Fibroblast of gingiva (primary cell): ENCODE data around the gene ULK4.
"Not testable (repeated sequence)": the region's sequence is repeated elsewhere in the genome, so short reads cannot be mapped to it uniquely, and the experiment has no call there.

Experiments used
- DNase-seq: peaks from one replicate; pipeline ENCODE4 v3.0.0-alpha.2; 2011; ENCODE audit warnings: low read depth

ULK4 gene

DNA sequence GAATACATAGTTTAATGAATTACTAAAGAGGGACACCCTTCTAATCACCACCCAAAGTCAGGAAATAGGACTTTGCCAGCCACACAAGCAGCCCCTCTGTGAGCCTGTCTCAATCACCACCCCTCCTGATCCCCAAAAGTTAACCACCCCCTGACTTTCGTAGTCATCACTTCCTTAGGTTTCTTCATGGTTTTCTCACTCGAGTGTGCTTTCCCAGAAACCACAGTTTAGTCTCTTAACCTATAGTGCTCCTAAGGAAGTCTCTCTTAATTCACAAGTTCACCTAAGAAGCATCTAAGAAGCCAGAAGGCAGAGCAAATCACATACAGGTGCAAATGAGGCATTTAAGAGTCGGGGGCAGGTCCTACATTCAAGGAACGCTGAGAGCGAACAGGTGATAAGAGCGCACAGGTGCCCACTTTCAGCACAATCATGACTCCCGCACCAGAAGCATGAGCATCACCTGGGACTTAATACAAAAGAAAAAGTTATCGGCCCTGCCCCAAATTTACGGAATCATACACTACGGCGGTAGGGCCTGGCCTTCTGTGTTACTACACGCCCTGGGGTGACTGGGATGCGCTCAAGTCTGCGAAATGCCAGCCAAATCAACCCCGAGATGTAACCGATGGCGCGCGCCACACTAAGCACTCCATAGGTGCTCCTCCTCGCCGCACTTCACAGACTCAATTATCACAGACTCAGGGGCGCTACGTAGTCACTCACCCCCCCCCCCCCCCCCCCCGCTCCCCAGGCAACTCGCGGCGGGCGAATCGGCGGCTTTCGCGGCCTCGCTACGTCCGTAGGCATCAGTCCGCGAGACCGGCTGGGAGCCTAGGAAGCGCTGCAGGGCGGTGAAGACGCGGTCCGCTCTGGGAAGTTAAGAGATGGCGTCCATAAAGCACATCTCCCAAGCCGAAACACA, 815 bp downstream of the ULK4 start:
- peak; percentile 56 for DNase-seq

DNA sequence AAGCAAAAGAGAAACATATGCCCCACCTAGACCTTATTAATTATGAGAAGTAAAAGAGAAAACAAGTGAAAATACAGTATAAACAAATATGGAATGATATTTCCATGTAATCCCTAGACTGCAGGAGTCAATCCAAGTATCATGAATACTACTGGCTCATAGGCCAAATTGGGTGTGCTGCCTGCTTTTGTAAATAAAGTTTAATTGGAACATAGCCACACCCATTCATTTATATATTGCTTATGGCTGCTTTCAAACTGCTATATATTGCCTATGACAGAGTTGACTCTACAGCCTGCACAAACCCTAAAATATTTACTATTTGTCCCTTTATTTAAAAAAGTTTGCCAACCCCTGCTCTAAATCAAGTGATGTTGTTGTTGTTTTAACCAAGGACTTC, 5.3 kb downstream of the ULK4 start:
- DNase-seq: no peak

DNA sequence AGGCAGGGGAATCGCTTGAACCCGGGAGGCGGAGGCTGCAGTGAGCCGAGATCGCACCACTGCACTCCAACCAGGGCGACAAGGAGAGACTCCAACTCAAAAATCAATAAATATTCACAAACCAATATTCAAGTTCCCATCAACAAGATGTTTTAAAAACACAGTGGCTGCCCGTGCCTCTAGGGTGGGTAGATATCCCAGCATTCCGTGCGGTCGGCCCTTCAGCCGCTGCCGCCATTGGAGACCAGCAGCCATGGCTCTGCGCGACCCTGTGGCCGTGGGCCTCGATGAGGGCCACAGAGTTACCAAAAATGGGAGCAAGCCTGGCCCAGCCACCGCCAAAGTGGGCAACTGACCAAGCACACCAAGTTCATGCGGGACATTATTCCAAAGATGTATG, 6.7 kb downstream of the ULK4 start:
- no peak for DNase-seq

DNA sequence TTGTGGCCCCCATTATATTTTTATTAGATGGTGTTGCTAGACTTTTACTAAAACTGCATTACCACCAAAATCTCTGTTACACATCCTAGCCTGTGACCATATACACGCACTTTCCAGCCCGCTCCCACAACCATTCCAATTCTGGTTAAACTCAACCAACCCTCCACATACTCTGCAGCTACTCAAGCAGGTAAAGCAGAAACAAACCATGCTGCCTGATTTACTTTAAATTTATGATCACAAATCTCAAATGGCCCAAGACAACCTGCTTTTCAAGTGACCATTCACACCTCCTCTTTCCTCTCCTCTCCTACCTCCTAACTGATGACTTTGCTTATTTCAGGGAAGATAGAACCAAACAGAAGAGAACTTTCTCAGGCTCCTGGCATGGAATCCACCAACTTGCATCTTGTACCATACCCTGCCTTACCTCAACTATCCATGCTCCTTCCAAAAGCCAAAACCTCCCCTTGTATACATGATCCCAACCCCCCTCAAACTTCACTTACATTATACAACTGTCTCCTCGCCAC, 18.5 kb downstream of the ULK4 start:
- no peak for DNase-seq

DNA sequence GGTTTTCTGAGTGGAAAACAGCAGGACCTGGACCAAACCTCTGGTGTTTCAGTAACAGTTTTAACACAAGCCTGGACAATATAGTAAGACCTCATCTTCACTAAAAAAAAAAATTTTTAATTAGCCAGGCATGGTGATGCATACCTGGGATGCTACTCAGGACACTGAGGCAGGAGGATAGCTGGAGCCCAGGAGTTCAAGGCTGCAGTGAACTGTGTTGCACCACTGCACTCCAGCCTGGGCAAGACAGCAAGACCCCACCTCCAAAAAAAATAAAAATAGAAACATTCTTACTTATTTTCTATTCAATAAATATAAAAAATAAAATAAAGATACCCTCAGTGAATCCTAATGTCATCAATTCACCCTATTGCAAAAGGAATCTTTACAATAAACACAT, 21.5 kb downstream of the ULK4 start:
- no peak for DNase-seq

DNA sequence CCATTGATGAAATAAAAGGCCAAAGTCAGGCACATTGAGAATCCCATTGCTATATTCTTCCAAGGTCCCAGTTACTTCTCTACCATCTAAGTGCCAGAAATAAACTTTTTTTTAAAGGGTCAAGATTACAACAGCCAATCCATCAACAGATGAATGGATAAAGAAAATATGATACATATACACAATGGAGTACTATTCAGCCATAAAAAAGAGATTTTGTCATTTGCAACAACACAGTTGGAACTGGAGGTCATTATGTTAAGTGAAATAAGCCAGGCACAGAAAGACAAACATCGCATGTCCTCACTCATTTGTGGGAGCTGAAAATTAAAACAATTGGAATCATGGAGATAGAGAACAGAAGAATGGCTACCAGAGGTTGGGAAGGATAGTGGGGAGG, 25.5 kb downstream of the ULK4 start:
- no peak for DNase-seq

DNA sequence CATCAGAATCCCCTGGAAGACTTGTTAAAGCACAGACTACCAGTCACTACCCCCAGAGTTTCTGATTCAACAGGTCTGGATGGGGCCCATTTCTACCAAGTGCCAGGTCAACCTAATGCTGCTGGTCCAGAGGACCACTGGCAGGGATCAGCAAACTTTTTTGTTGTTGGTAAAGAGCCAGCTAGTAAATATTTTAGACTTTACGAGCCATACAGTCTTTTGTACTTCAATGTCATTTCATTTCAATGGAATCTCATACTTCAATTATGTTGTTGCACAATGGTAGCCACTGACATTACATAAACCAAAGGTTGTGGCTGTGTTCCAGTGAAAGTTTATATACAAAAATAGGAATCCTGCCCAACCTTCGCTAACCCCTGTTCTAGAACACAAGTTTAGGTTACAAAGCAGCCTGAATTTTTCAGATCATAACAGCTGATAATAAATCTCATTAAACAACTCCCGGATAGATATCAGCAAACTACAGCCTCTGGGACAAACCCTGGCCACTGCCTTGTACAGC, 28.7 kb downstream of the ULK4 start:
- peak; percentile 81 for DNase-seq

DNA sequence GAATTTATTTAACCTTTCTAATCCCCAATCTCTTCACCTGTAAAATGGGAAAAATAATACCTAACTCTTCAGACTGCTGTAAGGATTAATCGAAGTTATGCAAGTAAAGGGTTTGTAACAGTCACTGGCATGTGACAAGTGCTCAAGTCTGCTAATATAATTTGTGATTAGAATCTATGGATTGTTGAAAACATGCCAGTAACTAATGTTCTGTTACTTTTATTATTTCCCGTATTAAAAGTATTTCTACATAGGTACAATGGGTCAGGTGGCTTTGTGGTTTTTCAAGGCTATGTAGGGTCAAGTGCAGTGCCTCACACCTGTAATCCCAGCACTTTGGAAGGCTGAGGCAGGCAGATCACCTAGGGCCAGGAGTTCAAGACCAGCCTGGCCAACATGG, 29.4 kb downstream of the ULK4 start:
- no peak for DNase-seq

DNA sequence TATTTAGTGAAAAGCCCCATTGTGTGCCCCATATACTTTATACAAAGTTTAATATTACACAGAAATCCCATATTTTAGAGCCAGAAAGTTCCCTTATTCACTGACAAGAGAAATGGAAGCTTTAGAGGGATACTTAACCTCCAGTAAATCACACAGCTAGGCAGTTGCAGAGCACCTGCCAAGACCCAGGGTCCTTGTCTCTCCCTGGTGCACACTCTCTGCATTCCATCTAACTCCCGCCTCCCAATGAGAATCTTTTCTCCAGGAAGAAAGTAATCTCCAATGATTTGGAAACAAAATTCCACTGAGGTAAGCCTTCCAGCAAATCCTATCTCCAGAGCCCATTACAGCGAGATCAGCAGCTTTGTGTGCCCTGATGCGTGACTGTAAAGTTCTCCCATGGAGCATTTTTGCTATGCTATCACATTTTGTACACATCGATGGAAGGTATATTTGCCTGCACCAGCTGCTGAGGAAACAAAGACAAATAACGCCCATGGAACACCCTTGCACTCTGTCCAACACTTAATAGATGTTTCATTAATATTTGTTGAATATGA, 41.4 kb downstream of the ULK4 start:
- DNase-seq: no peak

DNA sequence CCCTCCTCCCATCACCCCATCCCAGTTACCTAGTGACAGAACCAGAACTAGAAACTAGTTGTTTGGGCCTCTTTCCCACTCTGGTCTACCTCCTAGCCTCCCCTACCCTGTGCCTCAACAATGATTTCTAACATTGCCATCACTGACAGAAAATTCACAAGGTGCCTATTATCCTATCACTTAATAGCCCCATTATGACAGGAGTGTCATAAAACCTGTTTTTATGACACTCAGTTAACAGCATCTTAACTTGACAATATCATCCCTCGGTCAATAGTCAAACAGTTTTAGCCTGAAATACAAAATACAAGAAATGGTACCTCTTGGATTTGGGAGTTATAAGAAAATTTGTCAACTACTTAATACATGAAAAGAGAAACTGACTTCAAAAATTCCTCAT, 46.5 kb downstream of the ULK4 start:
- DNase-seq: no peak

DNA sequence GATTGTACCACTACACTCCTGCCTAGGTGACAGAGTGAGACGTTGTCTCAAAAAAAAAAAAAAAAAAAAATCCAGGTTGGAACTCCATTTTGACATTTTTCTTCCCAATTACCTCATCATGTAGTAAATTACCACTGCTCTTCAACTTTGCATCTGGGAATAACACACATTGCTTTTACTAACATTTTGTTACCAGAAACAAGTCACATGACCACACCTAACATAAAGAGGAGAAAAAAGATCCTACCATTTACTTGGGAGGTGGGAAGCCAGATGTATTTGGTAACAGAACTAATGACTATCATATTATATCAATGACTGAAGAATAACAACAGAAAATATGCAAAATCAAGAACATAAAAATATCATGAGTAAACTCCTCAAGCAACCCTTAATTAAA, 49.6 kb downstream of the ULK4 start:
- DNase-seq: no peak

DNA sequence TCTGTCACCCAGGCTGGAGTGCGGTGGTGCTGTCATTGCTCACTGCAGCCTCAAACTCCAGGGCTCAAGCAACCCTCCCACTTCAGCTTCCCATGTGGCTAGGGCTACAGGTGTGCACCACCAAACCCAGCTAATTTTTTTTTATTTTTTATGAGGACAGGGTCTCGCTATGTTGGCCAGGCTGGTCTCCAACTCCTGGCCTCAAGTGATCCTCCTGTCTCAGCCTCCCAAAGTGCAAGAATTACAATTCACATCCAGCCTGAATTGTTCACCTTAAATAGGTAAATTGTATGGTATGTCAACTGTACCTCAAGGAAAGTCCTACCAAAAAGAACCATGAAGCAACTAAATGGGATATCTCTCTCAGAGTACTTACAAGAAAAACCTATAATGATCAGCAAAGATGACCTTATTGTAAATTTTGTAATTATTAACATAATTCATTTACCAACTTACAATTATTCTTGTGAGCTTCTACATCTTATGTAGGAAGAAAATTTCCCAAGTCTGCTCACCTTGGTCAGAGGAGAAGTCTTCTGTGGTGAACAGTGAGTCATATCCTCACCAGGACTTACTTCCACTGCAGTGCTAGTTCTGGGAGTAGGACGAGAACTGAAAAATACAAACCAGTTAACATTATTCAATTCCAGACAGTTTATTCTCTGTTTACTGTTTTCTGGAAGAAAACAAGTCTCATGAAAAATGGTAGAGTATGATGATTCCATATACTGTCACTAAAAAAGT, 54.4 kb downstream of the ULK4 start:
- no peak for DNase-seq

DNA sequence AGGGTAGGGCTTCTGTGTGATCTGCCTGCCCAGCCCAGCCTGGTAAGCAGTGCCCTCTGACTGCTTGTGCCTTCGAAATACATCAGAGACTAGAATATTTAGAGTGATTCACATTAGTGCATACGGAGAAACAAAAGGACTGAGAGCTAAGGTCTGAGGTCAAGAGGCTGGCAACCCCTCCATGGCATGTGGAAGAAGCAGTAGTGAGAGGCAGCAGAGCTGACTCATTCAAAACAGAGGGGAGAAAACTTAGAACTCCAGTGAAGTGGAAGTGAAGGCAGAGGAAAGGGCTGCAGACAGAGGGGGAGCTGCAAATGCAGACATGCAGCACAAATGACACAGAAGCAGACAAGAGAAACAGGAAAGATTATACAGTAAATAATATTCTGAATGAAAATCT, 61.6 kb downstream of the ULK4 start:
- DNase-seq: peak; percentile 4

DNA sequence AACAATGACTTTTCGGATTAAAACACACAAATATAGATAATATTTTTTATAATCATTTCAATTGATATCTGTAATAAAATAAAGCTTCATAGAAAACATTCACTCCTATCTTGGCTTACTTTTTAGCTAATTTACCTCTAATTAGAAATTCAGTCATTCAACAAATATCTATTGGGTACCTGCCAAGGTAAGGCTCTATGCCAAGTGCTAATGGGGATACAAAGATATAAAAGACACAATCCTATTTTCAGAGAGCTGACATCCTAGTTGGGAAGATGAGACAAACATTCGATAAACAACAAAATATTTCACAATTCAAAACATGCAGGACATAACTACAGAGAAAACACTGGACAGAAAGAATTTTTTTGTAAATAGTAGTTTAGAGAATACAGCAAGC, 63.3 kb downstream of the ULK4 start:
- no peak for DNase-seq

DNA sequence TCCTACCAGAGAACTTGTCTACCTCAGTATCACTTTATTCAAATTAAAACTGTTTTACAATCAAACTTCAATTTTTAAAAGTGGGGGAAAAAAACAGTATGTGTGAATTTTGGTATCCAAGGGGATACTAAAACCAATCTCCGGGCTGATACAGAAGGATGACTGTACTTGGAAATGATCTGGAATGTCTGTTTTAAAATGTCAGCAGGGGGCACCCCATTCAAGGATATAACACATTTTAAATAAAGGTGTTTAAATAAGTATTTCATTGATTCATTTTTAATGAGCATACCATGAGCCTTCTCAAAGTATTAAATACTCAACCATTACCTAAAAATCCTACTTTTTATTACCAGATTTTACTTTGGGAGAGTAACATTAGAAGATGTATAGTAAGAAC, 67.9 kb downstream of the ULK4 start:
- peak; percentile 41 for DNase-seq

DNA sequence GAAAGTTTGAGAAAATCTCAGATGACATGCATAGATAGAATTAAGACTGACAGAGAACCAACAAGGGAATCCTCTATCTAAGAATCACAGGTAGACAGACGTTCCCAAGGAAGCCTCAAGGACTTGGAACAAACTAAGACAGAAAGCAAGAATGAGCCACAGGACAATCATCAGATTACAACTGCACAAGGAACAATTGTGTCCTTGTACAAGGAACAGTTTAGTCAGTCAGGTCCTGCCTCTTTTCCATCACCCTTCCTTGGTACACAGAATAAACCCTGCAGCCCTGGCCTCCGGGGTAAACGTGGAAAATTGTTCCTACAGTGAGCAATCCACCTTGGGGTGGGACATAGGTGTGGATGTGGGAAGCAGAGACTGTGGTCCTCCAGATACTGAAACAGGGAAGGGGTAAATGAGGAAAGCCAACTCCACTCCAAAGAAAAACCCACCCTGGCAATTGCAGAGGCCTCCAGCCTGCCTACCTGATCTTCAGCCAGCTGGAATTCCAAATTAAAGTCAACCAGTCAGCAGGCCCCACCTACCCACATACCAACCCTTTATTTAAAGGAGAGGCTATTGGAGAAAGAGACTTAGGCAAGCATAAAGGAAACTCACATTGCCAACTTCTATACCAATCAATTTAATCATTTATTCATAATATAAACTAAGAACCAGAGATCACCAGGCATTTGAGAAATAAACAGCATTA, 73.4 kb downstream of the ULK4 start:
- no peak for DNase-seq

DNA sequence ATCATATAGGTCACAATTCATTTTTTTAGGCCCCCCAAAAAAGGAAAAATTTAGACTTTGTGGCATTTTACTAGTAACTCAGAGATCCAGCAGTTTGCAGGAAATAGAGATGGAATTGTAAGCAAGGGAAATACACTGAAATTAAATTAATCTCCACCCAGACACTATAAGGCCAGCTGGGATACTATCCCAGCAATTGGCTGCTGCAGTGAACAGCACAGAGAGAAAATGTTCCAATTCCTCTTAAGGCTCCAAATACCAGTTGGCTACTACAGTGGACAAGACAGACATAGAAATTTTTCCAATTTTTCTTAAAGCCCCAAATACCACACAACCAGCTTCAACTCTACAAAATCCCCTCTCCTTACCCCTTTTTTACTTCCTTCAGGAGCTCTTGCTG, 78.9 kb downstream of the ULK4 start:
- DNase-seq: no peak

DNA sequence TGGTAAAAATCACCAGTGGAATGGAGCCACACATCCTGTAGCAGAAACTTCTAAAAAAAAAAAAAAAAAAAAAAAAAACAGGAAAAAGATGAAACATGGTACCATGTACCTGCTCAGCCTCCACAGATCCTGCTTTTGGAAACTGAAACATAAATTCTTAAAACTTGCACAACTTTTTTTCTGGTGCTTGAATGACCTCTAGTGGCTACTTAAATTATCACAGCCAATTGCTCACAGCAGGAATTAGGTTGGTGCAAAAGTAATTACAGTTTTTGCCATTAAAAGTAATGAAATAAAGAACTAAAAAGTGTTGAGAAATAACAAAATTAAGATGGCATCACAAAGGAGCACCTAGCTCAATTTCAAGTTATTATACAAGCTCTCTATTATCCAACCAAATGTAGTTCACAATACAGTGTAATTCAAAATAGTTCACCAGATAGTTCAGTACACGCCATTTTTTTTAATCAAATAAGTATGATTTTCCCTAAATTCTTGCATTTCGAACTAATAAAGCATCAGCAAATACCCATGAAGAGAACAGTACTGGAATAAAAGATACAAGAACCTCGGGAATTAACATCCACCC, 80.6 kb downstream of the ULK4 start:
- peak; percentile 22 for DNase-seq

DNA sequence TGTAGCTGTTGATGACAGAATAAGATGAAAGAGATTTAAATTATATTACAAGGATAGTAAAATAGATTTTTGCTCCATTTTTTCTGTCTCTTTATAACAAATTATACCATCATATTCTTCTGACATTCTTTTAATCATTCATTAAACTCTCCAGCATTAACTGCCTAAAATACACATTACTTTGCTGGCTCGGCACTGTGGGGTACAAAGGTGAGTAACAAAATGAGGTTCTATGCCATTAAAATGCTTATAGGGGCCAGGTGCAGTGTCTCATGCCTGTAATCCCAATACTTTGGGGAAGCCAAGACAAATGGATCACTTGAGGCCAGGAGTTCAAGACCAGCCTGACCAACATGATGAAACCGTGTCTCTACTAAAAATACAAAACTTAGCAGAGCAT, 81.5 kb downstream of the ULK4 start:
- DNase-seq: no peak

DNA sequence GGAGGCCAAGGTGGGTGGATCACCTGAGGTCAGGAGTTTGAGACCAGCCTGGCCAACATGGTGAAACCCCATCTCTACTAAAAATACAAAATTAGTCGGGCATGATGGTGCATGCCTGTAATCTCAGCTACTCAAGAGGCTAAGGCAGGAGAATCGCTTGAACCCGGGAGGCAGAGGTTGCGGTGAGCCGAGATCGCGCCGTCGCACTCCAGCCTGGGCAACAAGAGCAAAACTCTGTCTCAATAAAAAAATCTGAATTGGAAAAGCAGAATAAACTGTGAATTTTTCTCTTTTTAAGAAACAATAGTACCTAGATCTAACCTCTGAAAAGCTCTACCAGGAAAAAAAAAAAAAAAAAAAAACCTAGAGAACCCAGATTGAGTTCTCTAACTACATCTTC, 84.2 kb downstream of the ULK4 start:
- DNase-seq: not testable (repeated sequence)

DNA sequence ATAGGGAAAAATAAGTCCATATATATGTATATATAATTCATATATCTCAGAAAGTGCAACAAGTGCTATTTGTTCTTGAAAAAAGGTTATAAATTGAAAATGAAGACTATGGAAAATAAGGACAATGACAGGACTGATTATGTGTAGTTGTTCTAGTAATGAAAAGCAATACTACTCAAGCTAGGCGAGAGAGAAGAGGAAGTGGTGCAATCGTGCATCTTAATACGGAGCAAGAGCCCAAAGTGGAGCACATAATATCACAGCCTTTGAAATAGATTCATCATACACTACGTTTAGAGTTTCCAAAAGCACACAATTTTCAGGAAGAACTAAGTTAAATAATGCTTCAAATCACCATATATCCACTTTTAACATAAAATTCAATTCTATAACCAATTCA, 87.9 kb downstream of the ULK4 start:
- DNase-seq: no peak

DNA sequence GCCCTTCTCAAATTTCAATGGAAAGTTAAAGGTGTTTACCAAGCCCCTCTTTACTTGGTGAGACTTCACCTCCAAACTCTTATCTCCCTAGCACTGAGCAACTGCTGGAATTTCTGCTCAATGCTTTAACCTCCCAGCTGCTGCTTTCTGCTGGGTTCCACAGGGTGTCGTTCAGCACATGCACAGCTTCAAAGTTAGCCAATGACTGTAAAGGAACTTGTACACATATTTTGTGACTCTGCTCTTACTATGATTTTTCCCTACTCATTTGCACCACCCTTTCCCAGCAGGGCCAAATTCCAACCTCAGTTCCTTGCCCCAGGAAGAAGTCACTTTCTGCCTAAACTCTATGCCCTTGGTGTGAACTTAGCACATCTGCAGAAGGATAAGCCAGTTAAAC, 89.7 kb downstream of the ULK4 start:
- DNase-seq: no peak
